ENCODE results near the gene PRDM15. TPM values are rescaled to one million over a fixed set of nuclear protein-coding genes. Genes with fewer than 3 reads are reported as not detected.

The PRDM15 gene
- total RNA-seq, 1 experiment from 2014 or later = 9.9 TPM

DNA sequence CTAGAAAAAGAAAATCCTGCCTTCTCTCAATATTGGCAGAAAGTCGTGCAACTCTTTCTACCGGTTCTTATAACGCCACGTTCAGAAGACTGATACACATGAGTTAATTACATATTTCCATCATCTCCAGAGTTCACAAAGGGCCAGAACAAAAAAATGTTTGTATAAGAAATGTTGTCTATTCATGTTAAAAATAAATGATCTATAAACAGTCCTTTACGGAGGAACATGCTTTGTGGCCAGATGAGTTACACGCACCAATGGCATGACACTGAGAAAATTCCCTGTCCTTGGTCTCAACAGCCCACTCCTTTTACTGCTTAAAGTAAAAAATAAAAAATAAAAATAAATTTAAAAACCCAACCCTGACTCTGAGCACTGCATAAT, 45.2 kb upstream of the PRDM15 start:
- H4K20me1 ChIP-seq (ENCODE audit: control insufficient read depth, insufficient read depth, insufficient read length) = no peaks in the 10 kb centered on the region
- no peaks in the 10 kb centered on the region for H3K27me3 ChIP-seq (ENCODE audit: insufficient read depth, low read length)
- WGBS (ENCODE audit: extremely low coverage, insufficient read length, low lambda C conversion rate) = no CpG with 5 or more reads among the region's 6 CpGs
- no peak overlapping the region for H2BK120ac ChIP-seq (ENCODE audit: low read depth, low read length, poor library complexity, severe bottlenecking)
- no peak overlapping the region for H3K4me2 ChIP-seq (ENCODE audit: insufficient read depth, insufficient read length, low read length)
- H4K8ac ChIP-seq (replicated peaks; ENCODE audit: insufficient read length, low read depth, low read length) = no peak overlapping the region
- H2BK20ac ChIP-seq (ENCODE audit: low read depth, low read length, poor library complexity, severe bottlenecking) = no peak overlapping the region
- H2BK12ac ChIP-seq (ENCODE audit: insufficient read length, low read depth, low read length) = no peak overlapping the region
- no peak overlapping the region for H3T11ph ChIP-seq (ENCODE audit: low read length)
- no peaks in the 10 kb centered on the region for H3K23me2 ChIP-seq (ENCODE audit: insufficient read length, low read depth, low read length, poor library complexity, severe bottlenecking)
- Mint-ChIP-seq H3K4me1 (peaks cover 22 to 35% of the 10 kb centered on the region in 2 experiments), H3K9me3 (no peaks in the 10 kb centered on the region), H3K4me3 (no peak overlapping the region), H3K27ac (no peak overlapping the region), H3K27me3 (ENCODE audit: low read depth) (no peaks in the 10 kb centered on the region), H3K36me3 (ENCODE audit: insufficient read depth in 1 of 3, low read depth in 3 of 3) (no peaks in the 10 kb centered on the region)
- no peaks in the 10 kb centered on the region for H3K9me3 ChIP-seq (ENCODE audit: control insufficient read depth, low read depth, low read length)
- no peak overlapping the region for H3K18ac ChIP-seq (ENCODE audit: insufficient read length, low read depth, low read length)
- H3K56ac ChIP-seq (ENCODE audit: insufficient read length, low read depth, low read length) = no peak overlapping the region
- no peak overlapping the region for H2BK5ac ChIP-seq (ENCODE audit: insufficient read length, low read length)
- no peak overlapping the region for H3K9ac ChIP-seq (ENCODE audit: extremely low read depth, insufficient read length, low read length)
- no peak overlapping the region for H3K4ac ChIP-seq (ENCODE audit: low read depth, low read length)
- no peaks in the 10 kb centered on the region for H3K79me2 ChIP-seq (ENCODE audit: insufficient read depth, low read length)
- H3K23ac ChIP-seq (ENCODE audit: insufficient read length, low read depth, low read length) = no peak overlapping the region
- no peak overlapping the region for H2BK15ac ChIP-seq (ENCODE audit: low read depth, low read length)
- no peak overlapping the region for H2AK5ac ChIP-seq (ENCODE audit: insufficient read length, low read length)
- no peak overlapping the region for H4K91ac ChIP-seq (ENCODE audit: insufficient read length, low read depth, low read length)
- no peak overlapping the region for H2AFZ ChIP-seq (ENCODE audit: low read length)
- no peak overlapping the region for H3K27ac ChIP-seq (ENCODE audit: insufficient read length, low read depth, low read length)
- no peak for DNase-seq
- H3K4me1 ChIP-seq (ENCODE audit: insufficient read depth, low read length) = peaks cover 4% of the 10 kb centered on the region
- TF ChIP-seq, protein P1, sequence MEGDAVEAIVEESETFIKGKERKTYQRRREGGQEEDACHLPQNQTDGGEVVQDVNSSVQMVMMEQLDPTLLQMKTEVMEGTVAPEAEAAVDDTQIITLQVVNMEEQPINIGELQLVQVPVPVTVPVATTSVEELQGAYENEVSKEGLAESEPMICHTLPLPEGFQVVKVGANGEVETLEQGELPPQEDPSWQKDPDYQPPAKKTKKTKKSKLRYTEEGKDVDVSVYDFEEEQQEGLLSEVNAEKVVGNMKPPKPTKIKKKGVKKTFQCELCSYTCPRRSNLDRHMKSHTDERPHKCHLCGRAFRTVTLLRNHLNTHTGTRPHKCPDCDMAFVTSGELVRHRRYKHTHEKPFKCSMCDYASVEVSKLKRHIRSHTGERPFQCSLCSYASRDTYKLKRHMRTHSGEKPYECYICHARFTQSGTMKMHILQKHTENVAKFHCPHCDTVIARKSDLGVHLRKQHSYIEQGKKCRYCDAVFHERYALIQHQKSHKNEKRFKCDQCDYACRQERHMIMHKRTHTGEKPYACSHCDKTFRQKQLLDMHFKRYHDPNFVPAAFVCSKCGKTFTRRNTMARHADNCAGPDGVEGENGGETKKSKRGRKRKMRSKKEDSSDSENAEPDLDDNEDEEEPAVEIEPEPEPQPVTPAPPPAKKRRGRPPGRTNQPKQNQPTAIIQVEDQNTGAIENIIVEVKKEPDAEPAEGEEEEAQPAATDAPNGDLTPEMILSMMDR (conservative IDR thresholded peaks at IDR 0.05) = no peak
- no peak overlapping the region for H4K5ac ChIP-seq (ENCODE audit: insufficient read length, low read depth, low read length)
- no peaks in the 10 kb centered on the region for H3K79me1 ChIP-seq (ENCODE audit: insufficient read depth, low read depth, low read length, poor library complexity, severe bottlenecking)
- H3K14ac ChIP-seq (ENCODE audit: insufficient read depth, low read length) = no peak overlapping the region

Measured in H9 (cell line).